Stimulated activated CD4-positive, alpha-beta T cell treated with anti-CD3 and anti-CD28 coated beads, Interleukin-4, amount 100 ng/mL, for 24 hours (primary cell): ENCODE data around the gene NDP.
A peak's percentile ranks its signal among the peaks of the same experiment; 100 is the strongest.
"Not testable (repeated sequence)": the region's sequence is repeated elsewhere in the genome, so short reads cannot be mapped to it uniquely, and the experiment has no call there.

Experiments used
- DNase-seq: peaks from one replicate; pipeline ENCODE4 v3.0.0-alpha.2; 2020

The NDP gene

DNA sequence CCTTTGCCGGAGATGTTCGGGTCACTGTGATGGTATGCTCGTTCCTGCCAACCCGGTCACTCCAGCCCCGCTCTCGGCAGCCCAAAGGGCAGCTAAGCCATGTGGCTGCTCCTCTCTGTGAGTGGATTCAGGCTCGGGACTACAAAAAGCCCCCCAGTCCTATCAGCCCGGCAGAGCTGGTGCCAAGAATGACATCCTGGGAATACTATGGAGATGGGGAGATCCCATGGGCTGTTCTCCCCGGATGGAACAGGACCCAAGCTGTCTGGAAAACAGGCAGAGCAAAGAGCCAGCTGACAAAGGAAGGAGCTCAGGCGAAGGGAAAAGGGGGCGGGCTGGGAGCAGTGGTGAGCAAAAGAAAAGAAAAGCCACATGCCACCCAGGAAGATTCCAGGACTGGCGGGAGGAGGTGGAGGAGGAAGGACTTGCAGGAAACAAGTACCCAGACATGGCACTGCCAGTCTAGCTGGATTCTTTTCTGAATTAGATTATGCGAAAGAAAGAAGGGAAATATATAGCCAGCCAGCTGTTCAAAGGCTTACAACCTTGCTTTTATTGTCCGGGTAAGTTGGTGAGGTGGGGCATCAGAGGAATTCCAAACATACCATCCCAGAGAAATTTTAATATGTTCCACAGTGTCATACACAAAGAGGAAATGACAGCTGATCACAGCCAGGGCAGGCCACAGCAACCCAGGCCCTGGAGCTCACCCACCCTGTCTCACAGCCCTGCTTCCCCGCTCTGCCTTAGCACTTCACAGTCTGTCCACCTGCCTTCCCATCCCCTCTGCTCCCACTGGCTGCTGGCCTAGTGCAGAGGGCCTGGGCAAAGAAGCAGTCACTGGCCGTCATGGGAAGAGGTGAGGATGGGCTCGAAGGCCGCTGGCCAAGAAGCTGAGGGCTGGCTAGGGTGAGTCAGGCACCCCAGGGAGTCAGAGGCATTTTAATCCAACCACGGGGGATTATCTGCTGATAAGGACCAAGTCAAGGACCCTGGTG is 3.4 kb downstream of the NDP start:
- no peak for DNase-seq

DNA sequence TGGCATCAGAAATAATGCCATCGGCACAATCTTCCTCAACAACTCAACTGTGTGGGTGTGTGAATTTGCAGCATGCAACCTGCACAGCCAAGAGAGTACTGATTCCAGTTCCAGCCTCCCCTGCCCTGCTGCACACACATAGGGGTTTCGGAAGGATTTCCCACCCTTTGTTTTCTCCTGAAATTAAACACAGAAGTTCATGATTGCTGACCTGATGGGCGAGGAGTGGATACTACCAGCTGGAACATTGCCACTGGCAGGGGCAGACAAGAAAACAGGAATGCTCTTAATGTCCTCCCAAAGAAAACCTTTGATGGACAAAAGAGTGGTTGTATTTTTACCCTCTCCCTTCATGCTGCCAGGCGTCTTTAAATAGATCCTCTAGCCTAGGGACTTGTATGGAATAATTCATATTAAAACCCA is 4.8 kb downstream of the NDP start:
- no peak for DNase-seq

DNA sequence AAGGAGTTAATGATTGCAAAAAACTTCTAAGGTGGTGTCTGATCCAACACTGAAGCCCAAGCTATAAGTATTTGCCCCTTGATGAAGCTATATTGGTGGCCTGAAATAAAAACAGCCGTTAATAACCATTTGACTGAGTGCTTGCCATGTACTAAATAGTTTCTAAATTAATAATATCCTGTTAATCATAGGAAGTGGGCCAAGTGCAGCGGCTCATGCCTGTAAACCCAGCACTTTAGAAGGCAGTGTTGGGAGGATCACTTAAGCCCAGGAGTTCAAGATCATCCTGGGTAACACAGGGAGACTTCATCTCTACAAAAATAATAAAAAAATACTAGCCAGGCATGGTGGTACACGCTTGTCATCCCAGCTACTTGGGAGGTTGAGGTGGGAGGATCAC is 8.3 kb downstream of the NDP start:
- DNase-seq: no peak

DNA sequence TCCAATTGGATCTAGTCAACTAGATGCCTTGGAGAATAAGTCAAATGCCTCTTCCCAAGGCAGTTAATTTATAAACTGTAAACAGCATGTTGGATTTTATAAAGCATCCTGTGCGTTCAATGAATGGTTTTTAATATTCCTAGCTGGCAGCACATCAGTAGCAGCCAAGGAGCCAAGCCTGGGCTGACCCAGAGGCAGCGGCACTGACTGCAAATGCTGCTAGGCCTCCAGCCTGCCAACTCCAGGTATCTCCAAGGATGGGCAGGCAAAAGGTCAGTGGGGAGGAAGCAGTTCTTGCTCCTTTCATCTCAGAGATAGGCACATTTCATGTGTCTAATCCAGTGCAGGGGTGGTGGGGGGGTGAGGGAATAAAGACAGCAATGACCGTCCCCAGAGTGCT is 9.5 kb downstream of the NDP start:
- DNase-seq: no peak

DNA sequence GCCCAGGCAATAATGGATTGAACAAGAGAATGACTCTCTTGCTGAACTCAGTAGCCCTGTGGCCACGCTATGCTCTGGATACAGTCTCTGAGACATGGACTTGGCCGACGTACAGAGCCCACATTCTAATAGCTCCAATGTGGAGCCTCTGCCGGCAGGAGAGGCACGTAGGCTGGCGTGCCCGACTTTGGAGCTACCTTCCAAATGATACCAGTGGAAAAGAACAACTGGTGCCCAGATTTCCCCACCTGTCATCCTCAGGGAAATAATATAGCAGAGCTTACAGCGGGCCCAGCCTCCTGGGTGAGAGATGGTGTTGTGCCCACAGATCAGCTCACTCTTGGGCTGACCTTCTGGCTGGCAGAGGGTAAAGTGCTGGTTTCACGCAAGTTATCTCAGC is 10.6 kb downstream of the NDP start:
- DNase-seq: no peak

DNA sequence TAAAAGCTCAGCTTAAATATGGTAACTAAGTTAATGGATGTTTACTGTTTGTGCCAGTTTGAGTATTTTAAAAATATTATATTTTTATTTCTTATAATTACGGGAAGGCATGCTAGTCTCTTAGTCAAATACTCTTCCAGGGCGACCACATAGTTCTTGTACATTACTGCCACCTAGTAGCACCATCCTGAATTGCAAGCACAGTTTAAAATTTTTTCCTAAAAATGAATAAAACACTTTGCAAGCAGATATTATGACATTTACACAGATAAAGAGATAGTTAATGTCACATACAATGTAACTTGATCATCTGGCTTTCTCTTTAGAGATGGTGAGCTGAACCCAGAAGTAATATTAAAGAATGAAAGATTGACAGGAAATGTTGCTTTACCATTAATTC is 11.5 kb downstream of the NDP start:
- DNase-seq: no peak

DNA sequence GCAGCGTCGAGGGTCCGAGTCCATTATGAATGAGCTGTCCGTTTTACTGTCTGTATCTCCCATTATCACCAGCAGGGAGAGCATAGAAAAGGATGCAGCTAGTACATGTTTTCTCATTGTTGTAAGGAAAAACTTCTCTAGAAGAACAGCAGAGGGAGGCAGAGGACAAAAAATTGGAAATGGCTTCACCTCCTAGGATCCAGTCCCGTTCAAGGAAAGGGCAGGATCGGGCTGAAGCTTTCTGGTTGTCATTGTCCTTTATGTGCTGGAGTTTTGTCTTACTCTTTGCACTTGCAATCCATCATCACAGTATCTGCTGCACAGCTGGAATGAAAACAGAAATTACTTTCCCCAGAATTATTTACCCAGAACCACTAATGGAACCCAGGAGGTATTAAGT is 14.7 kb downstream of the NDP start:
- DNase-seq: peak; percentile 15

DNA sequence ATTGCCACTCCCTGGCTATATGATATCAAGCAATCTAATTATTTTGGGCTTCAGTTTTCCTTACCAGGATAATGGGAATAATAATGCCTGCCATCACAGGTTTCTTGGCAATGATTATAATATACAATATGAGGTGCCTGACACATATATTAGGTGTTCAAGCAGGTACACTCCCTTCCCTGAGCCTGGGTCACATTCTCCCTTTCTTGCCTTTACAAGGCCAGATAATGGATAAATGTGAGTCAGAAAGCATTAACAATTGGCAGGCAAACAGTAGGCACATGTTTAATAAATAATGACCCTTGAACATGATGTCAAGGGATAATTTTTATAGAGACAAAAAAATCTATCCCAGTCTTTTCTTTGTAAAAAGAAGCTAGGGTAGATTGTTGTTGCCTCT is 17.2 kb downstream of the NDP start:
- no peak for DNase-seq

DNA sequence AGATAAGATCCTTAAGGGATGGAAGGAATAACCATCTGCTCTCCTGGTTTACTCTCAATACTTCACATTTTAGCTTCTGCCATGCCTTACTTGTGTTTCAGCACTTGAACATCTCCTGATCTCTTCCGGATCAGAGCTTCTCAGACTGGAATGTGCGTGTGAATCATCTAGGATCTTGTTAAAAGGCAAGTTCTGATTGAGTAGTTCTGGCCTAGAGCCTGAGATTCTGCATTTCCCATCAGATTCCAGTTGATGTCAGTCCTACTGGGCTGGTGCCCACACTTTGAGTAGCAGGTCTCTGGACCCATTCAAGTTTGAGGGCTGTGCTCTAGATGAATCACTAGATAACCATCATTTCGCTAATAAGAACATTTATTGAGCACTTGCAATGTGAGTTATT is 20.0 kb downstream of the NDP start:
- DNase-seq: no peak

DNA sequence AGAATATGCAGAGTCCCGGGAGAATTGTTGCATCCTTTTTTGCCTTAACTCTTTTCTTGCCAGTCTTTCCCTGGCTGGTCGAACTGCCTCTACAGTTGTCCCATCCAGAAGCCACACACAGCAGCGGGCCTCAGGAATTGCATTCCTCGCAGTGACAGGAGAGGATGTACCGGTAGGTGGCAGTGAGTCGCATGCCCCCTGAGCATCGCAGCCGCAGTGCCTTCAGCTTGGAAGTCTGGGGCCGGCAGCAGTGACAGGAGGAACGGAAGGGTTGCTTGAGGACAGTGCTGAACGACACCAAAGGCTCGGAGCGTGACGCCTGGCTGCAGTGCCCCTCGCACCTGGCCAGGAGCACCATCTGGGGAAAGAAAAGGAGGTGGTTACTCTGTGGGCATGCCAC is 23.5 kb downstream of the NDP start:
- DNase-seq: peak; percentile 17

DNA sequence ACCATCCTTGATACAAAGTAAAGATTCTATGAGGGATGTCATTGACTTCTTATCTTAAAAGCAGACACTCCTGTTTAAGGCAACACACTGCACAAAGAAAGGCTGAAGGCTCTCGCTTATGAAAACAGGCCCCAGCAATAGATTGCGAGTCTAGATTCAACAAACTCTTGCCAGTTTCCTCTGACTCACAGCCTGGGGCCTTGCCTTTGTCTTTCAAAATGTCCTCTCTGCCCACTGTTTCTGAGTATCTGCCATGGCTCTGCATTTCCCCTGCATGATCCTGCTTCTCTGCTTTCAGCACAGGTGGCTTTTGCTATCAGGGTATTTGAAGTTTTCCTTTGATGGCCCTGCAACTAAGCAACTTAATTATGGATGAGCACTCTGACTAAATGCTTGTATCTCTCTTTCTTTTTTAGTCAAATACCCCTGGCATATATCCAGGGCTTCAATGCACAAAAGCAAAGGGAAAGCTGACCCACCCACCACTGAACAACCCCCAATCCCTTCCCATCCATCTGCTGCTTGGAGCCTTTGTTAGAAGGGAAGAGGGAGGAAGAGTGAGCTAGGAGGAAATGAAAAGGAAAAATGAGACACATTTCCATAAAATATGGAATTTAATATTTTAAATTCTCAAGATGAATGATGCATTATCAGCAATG is 32.2 kb downstream of the NDP start:
- no peak for DNase-seq

DNA sequence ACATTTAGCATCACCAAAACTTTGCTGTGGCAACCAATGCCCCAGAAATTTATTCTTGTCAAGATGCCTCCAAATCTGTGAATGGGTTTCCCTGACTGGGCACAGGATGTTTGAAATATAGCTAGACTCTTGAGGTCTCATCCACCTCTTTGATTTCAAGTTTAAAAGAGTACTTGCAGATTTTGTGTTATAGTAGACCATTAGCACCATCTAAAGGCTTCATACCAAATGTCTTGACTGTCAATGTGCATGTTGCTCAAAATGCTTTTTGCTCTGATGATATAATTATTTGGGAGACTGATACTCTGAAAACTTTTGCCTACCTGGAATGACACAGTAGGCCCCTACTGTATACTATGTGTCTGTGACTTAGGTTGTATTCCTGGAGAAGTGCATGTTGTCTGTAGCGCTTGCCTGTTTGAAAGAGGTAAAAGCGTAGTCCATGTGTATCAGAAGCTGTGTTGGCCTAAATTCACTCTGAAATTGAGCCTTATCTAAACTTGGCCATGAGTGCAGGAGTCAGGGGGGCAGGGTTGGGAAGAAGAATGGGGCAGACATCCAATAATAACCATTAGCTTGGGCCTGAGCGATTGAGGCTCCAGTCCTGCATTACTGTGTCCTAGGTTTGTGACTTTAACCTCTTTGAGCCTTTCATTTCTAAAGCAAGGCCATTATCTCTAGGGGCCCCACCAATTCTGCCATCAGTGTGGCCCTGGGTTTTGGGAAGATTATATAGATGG is 33.8 kb downstream of the NDP start:
- DNase-seq: no peak

DNA sequence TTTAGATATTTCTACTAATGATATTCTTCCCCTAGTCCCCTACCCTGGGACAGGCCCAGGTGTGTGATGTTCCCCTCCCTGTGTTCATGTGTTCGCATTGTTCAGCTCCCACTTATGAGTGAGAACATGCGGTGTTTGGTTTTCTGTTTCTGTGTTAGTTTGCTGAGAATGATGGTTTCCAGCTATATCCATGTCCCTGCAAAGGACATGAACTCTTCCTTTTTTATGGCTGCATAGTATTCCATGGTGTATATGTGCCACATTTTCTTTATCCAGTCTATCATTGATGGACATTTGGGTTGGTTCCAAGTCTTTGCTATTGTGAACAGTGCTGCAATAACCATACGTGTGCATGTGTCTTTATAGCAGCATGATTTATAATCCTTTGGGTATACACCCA is 51.2 kb downstream of the NDP start:
- not testable (repeated sequence) for DNase-seq

DNA sequence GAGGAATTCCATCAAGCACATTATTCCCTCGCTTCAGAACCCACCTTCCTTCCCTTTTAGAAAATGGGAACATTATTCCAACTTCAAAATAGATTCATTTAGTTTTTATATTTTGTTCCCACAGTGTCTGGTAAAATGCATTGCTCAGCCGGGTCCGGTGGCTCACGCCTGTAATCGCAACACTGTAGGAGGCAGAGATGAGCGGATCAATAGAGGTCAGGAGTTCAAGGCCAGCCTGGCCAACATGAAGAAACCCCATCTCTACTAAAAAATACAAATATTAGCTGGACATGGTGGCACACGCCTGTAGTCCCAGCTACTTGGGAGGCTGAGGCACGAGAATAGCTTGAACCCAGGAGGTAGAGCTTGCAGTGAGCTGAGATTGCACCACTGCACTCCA is 62.4 kb downstream of the NDP start:
- DNase-seq: not testable (repeated sequence)

DNA sequence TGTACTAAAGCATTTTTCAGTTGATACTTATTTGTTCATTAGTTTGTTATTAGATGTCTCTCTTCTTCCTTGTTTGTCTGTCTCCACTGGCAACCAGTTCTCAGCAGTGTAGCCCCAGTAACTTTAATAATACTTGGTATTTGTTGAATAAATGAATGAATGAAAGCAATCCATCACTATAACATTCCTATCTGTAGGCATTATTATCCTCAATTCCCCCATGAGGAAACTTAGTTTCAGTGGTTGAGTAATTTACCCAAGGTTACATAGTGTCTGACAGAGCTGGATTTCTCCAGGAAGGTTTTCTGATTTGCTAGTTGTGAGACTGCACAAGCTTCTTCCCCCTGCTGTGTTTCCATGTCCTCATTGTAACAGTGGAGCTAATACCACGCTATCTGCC is 63.2 kb downstream of the NDP start:
- DNase-seq: no peak

DNA sequence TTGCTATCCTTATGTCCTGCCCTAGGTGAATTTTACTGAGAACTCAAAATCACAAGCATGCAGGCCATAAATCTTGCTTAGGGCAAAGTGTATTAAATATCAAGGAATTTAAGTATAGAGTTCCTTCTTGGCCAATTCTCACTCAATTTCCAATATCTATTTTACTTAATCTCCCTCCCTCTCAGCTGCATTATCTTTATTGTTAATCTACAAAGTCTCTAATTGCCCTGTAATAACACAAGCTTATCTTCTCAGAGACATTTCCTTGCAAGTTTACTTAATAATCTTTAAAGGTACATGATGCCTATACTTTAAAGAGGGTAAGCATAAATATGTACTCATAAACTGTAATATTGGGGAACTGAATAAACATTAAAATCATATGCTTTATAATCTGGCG is 64.0 kb downstream of the NDP start:
- DNase-seq: no peak

DNA sequence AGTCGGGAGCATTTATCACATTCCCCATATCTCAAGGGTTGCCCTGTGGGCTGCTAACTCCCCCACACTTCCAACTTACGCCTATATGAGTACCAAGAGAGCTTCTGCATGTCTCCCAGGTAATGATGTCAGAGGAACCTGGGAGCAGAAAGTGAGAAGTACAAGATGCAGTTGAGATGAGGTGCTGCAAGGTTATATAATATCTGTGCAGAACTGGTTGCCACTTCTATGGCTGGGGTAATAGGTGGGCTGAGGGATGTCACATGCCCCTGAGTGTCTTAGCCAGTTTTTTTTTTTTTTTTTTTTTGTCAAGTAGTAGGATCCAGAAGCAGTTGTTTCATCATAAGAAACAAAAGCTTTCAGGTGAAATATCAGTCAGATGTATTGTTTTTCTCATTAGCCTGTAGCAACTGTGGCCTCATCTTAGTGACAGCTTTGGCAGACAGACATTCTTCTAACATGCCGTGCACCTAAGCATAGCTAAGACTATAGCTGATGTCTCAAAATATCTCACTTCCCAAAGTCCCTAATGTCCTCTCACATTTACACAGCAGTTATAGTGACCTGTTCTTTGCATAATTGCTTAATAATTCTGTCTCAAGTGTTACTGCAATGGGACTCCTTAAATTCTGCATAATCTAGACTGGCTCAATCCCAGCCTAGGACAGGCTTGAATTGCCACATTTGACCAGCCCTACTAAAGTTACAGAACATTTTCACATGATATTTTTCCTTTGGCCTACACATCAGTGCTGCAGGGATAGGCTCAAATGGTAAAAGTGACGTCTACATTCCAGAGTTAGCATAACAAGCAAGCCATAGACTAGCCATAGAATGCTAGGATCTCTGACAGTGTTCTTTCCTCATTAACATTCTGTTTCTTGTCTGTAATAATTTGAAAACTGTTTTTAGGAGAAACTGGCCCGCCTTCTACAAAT is 73.0 kb downstream of the NDP start:
- DNase-seq: no peak
